ENCODE measurements around the gene SND1.

Gene SND1

DNA sequence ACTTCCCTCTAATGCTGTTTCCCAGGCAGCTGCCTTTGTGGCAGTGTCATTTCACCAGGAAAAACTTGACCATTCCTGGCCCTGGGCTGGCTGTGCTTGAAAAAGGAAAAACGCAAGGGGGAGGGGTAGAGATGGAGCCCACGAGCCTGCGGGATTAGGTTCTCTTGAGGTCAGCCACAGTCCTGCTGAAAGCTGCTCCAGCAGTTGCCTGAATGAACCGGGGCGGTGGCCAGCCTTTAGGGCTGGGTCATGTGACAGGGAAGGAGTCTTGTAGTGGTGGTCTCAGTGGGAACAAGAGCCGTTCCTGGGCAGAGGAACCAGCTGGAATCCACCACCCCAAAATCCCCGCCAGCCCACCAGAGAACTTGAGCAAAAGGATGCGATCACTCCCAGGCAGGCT lies 430.4 kb downstream of the SND1 start:
- TF ChIP-seq CTCF (IDR thresholded peaks at IDR 0.05; ENCODE audit: insufficient read depth, missing control alignments) = no peak
- no peak for FAIRE-seq

GRCh38 chr7:128084896-128085608 lies 433.1 kb downstream of the SND1 start:
- no peak for TF ChIP-seq CTCF (IDR thresholded peaks at IDR 0.05; ENCODE audit: insufficient read depth, missing control alignments)
- DNase-seq (ENCODE audit: insufficient read length, low spot score) (no peak), FAIRE-seq (no peak)

More for the DNA sequence above, 430.4 kb downstream of the SND1 start:
- DNase-seq (ENCODE audit: insufficient read length, low spot score) = no peak

DNA sequence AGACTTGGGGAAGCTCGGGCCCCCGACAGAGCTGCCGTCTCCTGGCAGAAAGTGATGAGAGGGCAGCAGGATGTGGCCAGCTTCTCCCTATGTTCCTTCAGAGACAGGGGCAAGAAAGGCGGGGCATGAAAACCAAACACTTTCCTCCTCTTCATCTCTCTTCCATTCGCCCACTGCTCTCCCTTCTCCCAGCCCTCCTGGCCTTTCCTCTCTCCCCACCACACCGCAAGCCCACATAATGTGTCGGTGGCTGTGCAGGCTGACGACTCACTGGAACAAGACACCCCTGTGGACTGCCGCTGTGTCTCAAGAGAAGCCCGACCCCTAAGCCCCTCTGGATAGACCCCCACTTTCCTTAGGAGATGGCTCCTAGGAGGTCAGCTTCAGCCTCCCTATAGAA lies 438.5 kb downstream of the SND1 start:
- FAIRE-seq (no peak), DNase-seq (ENCODE audit: insufficient read length, low spot score) (no peak)
- TF ChIP-seq CTCF (IDR thresholded peaks at IDR 0.05; ENCODE audit: insufficient read depth, missing control alignments) = no peak

- no peak for FAIRE-seq
- no peak for DNase-seq (ENCODE audit: insufficient read length, low spot score)
These were observed 439.1 kb downstream of the SND1 start for GRCh38 chr7:128091106-128091505.

DNA sequence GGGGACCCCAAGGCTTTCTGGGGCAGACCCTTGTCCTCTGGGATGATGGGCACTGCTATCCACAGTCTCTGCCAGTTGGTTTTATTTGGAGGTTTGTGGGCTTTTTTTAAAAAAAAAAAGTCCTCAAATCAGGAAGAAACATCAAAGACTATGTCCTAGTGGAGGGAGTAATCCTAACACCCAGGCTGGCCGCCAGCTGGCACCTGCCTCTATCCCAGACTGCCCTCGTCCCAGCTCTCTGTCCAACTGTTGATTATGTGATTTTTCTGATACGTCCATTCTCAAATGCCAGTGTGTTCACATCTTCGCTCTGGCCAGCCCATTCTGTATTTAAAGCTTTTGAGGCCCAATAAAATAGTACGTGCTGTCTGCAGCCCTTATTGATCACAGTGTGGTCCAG lies 440.2 kb downstream of the SND1 start:
- TF ChIP-seq CTCF (IDR thresholded peaks at IDR 0.05; ENCODE audit: insufficient read depth, missing control alignments) = no peak
- FAIRE-seq = no peak
- no peak for DNase-seq (ENCODE audit: insufficient read length, low spot score)

More at GRCh38 chr7:128091106-128091505, 439.1 kb downstream of the SND1 start:
- TF ChIP-seq CTCF (IDR thresholded peaks at IDR 0.05; ENCODE audit: insufficient read depth, missing control alignments) = no peak

DNA sequence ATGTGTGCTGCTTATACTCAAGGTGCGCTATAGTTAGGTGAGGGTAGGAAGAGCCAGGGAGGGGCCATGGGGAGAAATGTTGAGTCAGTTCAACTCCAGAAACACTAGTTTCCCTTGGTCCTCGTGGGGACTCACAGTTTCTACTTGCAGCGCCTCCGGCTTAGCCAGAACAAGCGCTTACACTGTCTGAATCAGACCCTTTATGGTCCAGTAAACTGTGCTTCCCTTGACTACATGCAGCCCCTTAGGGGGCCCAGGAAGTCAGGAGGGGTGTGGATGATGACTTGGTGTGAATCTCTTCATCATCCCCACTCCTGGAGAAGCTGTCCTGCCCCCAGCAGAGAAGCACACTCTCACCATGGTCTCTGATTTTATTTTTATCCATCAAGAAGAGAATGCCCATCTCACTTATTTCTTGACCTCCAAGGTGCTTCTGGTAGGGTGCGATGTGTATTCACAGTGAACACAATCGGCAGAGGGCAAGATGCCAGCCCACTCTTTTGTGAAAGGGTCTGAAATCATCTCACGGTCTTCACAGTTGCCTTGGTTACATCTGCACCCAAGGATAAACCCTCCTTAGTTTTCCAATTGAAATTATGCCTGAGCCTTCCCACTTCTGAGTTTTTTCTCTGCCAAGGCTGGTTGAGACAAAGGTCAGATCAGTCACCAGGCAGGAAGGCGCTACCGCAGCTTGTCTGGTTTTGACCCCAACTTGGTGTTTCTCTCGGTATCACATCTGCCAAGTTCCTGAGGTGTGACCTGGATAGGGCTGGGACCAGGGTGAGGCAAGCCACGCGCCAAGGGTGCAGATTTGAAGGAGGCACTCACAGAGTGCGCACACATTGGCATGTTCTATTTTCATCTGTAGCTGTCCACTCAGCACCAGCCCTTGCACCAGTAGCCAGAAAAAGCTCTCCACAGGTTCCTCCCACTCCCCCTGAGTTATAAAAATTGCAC lies 441.9 kb downstream of the SND1 start:
- TF ChIP-seq CTCF (IDR thresholded peaks at IDR 0.05; ENCODE audit: insufficient read depth, missing control alignments) = no peak

More for the DNA sequence above, 441.9 kb downstream of the SND1 start:
- FAIRE-seq = no peak
- DNase-seq (ENCODE audit: insufficient read length, low spot score) = no peak

All from D721Med (cell line).